Vagina (tissue), 2 donors: ENCODE results near the gene CDCA3. TPM values are rescaled to one million over a fixed set of nuclear protein-coding genes. Genes with fewer than 3 reads are reported as not detected.
"Not testable (repeated sequence)": the region's sequence is repeated elsewhere in the genome, so short reads cannot be mapped to it uniquely, and the experiment has no call there.

ENCODE experiments used
- DNase-seq, 2 donors: peaks; one replicate each; pipeline ENCODE4 v3.0.0-alpha.2; 2017; ENCODE audit errors: extremely low spot score in 2 of 2
- H3K27ac ChIP-seq: fragments of 200-600 bp; sonication (generic); one replicate; pipeline ENCODE4 v1.5.1; 2019
- H3K27me3 ChIP-seq: fragments of 200-600 bp; sonication (generic); one replicate; pipeline ENCODE4 v1.5.1; 2019
- H3K36me3 ChIP-seq, 2 donors: fragments of 200-600 bp; sonication (generic); one replicate each; pipeline ENCODE4 v1.5.1; 2017 to 2019
- H3K4me1 ChIP-seq: fragments of 200-600 bp; sonication (generic); one replicate; pipeline ENCODE4 v1.5.1; 2019
- H3K4me3 ChIP-seq, 2 donors: fragments of 200-600 bp; sonication (generic); 1 replicate in 1 of 2; 2 replicates in 1 of 2; pipeline ENCODE4 v1.5.1; 2016 to 2019
- H3K9me3 ChIP-seq: fragments of 200-600 bp; sonication (generic); one replicate; pipeline ENCODE4 v1.5.1; 2019
- POLR2A ChIP-seq, 2 donors: fragments of 450-650 bp; IDR thresholded peaks; one replicate each; pipeline ENCODE4 v1.6.1; 2017; ENCODE audit warnings: antibody characterized with exemption in 2 of 2, mild to moderate bottlenecking in 2 of 2, moderate library complexity in 2 of 2
- POLR2AphosphoS5 ChIP-seq, 2 donors: sonication (generic); formaldehyde crosslinking; IDR thresholded peaks; one replicate each; pipeline ENCODE4 v1.9.0; 2017; ENCODE audit warnings: antibody characterized with exemption in 2 of 2, mild to moderate bottlenecking in 2 of 2, low read depth in 1 of 2; ENCODE audit not compliant: insufficient read depth in 1 of 2
- intact Hi-C: fragments of 100-400 bp; cut with DNase I; formaldehyde crosslinking; loops from one replicate; pipeline ENCODE4 v1.15.1; 2023
- total RNA-seq: library from RNA; depleted of rRNA; stranded (reverse); fragments of >200 nt; gene quantifications from one replicate; pipeline ENCODE4 v1.2.3, GENCODE V29; 2016
- TF ChIP-seq, protein P1 (sequence below), 3 experiments: fragments of 450-650 bp in 2 of 3; fragments of 200-600 bp in 1 of 3; sonication (generic) in 1 of 3; IDR thresholded peaks; one replicate each; pipeline ENCODE4 v1.5.1; 2017 to 2019; ENCODE audit warnings: antibody characterized with exemption in 3 of 3, mild to moderate bottlenecking in 2 of 3, moderate library complexity in 2 of 3

Gene CDCA3
- total RNA-seq, 1 donor from 2014 or later = 8.6 TPM

DNA sequence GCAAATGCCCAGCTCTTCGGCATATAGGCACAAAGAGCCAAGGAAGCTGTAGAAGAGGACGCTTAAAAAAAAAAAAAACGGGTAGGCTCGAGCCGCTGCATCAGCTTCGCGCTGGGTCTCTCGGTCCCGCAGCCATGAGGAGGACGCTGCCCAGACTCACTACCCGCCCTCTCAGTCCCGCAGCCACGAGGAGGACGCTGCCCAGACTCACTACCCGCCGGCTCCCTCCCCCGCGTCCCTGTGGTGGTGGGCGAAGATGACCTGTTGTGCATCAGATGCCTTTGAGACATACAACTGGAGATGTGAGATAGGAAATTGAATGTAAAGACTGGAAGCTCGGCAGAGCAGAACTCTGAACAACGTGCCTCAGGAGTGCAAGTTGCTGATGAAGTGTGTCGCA lies 33.5 kb upstream of the CDCA3 start:
- no peaks in the 10 kb centered on the region for H3K9me3 ChIP-seq
- no peaks in the 10 kb centered on the region for H3K27me3 ChIP-seq
- peaks cover 0 to 16% of the 10 kb centered on the region in 2 donors for H3K36me3 ChIP-seq
- H3K4me1 ChIP-seq = no peaks in the 10 kb centered on the region
- TF ChIP-seq POLR2A (IDR thresholded peaks at IDR 0.05) = no peak
- TF ChIP-seq POLR2AphosphoS5 (IDR thresholded peaks at IDR 0.05; ENCODE audit: insufficient read depth in 1 of 2, low read depth in 1 of 2) = no peak
- TF ChIP-seq, protein P1, sequence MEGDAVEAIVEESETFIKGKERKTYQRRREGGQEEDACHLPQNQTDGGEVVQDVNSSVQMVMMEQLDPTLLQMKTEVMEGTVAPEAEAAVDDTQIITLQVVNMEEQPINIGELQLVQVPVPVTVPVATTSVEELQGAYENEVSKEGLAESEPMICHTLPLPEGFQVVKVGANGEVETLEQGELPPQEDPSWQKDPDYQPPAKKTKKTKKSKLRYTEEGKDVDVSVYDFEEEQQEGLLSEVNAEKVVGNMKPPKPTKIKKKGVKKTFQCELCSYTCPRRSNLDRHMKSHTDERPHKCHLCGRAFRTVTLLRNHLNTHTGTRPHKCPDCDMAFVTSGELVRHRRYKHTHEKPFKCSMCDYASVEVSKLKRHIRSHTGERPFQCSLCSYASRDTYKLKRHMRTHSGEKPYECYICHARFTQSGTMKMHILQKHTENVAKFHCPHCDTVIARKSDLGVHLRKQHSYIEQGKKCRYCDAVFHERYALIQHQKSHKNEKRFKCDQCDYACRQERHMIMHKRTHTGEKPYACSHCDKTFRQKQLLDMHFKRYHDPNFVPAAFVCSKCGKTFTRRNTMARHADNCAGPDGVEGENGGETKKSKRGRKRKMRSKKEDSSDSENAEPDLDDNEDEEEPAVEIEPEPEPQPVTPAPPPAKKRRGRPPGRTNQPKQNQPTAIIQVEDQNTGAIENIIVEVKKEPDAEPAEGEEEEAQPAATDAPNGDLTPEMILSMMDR (IDR thresholded peaks at IDR 0.05) = no peak
- DNase-seq = no peak
- intact Hi-C loops = no loop called here
- no peak overlapping the region for H3K27ac ChIP-seq
- no peak overlapping the region for H3K4me3 ChIP-seq

GRCh38 chr12:6883683-6884082 lies 32.6 kb upstream of the CDCA3 start:
- Histone ChIP-seq H3K4me3 (no peak overlapping the region), H3K36me3 (peaks cover 0 to 16% of the 10 kb centered on the region in 2 donors), H3K27me3 (no peaks in the 10 kb centered on the region), H3K9me3 (no peaks in the 10 kb centered on the region), H3K27ac (no peak overlapping the region), H3K4me1 (no peaks in the 10 kb centered on the region)
- intact Hi-C loops = no loop called here
- DNase-seq = no peak
- TF ChIP-seq, protein P1 (IDR thresholded peaks at IDR 0.05) = no peak
- TF ChIP-seq POLR2AphosphoS5 (IDR thresholded peaks at IDR 0.05; ENCODE audit: insufficient read depth in 1 of 2, low read depth in 1 of 2) = no peak
- no peak for TF ChIP-seq POLR2A (IDR thresholded peaks at IDR 0.05)

- Histone ChIP-seq H3K9me3 (no peaks in the 10 kb centered on the region), H3K27ac (no peak overlapping the region), H3K27me3 (no peaks in the 10 kb centered on the region), H3K4me3 (no peak overlapping the region), H3K36me3 (peaks cover 0 to 16% of the 10 kb centered on the region in 2 donors), H3K4me1 (no peaks in the 10 kb centered on the region)
- intact Hi-C loops = no loop called here
- TF ChIP-seq POLR2AphosphoS5 (IDR thresholded peaks at IDR 0.05; ENCODE audit: insufficient read depth in 1 of 2, low read depth in 1 of 2) (no peak), POLR2A (IDR thresholded peaks at IDR 0.05) (no peak)
- TF ChIP-seq, protein P1 (IDR thresholded peaks at IDR 0.05) = no peak
- DNase-seq = no peak
Observed at GRCh38 chr12:6883252-6883651, 32.2 kb upstream of the CDCA3 start.

- H3K4me3 ChIP-seq, H3K9me3 ChIP-seq, H3K4me1 ChIP-seq, H3K27me3 ChIP-seq, DNase-seq, H3K27ac ChIP-seq, intact Hi-C loops: not testable (repeated sequence)
- H3K36me3 ChIP-seq = peaks cover 0 to 12% of the 10 kb centered on the region in 2 donors
Observed at GRCh38 chr12:6879824-6880223, 28.7 kb upstream of the CDCA3 start.

DNA sequence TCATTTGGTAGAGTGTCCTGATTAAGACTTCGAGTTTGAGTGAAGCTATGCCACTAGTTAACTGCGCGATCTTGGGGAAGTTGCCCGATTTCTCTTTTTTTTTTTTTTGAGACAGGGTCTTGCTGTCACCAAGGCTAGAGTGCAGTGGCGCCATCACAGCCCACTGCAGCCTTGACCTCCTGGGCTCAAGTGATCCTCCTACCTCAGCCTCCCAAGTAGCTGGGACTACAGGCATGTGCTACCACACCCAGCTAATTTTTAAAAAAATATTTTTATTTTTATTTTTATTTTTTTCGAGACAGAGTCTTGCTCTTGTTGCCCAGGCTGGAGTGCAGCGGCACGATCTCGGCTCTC lies 22.9 kb upstream of the CDCA3 start:
- H3K27me3 ChIP-seq, DNase-seq, H3K9me3 ChIP-seq, intact Hi-C loops: not testable (repeated sequence)
- peaks cover 0 to 14% of the 10 kb centered on the region in 2 donors for H3K36me3 ChIP-seq
- peak overlapping the region; percentile 86 for H3K27ac ChIP-seq
- peak overlapping the region; percentile 67 to 70 for H3K4me3 ChIP-seq
- H3K4me1 ChIP-seq = peaks cover 28% of the 10 kb centered on the region

DNA sequence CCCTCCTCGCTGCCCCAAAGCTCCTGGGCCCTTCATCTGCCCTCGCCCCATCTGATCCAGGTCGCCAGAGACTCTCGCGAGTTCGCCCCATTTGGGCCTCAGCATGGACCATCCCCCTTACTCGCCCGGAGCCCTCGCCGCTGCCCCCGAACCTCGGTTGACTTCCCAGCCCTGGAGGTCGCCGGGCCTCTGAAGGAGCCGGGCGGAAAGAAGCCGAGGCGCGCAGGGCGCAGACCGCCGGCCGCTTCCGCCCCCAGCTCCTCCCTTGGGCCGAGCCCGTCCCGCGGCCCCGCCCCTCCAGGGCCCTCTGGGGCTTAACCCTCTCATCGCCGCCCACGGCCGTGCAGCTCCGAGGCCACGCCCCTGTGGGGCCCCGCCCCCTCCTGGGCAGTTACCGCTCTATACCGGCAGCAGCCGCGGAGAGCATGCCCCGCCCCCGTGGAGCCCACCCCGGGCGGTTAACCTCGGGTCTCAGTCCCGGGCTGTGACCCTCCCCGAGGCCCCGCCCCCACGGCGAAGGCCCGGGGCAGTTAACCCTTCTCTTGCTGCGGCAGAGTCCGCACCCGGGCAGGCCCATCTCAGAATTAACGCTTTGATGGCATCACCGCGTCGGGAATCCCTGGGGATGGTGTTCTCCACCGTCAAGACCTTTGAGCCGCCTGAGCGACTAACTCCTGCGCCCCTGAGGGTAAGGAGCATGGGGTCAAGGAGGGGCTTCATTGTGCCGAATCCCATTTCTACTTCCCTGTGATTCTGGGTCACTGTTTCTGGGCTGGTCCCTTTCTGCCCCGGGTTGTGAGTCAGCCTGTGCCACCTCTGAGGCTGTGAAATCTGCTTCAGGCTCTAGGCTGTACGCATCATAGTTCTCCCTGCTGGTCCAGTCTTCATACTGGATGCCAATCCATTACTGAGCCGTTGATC lies 22.3 kb upstream of the CDCA3 start, which contains the start of gene SPSB2:
TSS of gene SPSB2 (minus strand) at position 210 of the 921 bp plus-strand sequence. CDS start 402 bp downstream, outside the sequence.
- H3K36me3 ChIP-seq = peaks cover 0 to 14% of the 10 kb centered on the region in 2 donors
- peak within 1 kb of the TSS; percentile 67 to 70 for H3K4me3 ChIP-seq
- no peaks in the 10 kb centered on the region for H3K9me3 ChIP-seq
- H3K27me3 ChIP-seq = no peaks in the 10 kb centered on the region
- DNase-seq = peak in 1 of 2 donors; percentile 93
- peak within 1 kb of the TSS; percentile 86 for H3K27ac ChIP-seq
- TF ChIP-seq, protein P1 (IDR thresholded peaks at IDR 0.05) = no peak
- peak in 1 of 2 donors; percentile 63 for TF ChIP-seq POLR2A (IDR thresholded peaks at IDR 0.05)
- peak; percentile 33 to 89 for TF ChIP-seq POLR2AphosphoS5 (IDR thresholded peaks at IDR 0.05; ENCODE audit: insufficient read depth in 1 of 2, low read depth in 1 of 2)
- H3K4me1 ChIP-seq = peaks cover 34% of the 10 kb centered on the region
- intact Hi-C loops = no loop called here
